Measurements from ENCODE around the gene HLA-DRA. TPM values are rescaled to one million over a fixed set of nuclear protein-coding genes. Genes with fewer than 3 reads are reported as not detected.
A peak's percentile ranks its signal among the peaks of the same experiment; 100 is the strongest.

HLA-DRA gene
- total RNA-seq: 43.7 TPM

DNA sequence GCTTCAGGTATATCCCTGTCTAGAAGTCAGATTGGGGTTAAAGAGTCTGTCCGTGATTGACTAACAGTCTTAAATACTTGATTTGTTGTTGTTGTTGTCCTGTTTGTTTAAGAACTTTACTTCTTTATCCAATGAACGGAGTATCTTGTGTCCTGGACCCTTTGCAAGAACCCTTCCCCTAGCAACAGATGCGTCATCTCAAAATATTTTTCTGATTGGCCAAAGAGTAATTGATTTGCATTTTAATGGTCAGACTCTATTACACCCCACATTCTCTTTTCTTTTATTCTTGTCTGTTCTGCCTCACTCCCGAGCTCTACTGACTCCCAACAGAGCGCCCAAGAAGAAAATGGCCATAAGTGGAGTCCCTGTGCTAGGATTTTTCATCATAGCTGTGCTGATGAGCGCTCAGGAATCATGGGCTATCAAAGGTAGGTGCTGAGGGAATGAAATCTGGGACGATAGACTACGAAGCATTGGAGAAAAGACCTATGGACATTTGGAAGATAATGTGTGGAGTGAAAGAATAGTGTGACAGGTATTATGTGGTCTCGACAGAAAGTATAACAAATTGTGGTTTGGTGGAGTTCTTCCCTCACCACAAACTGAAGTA lies at the start of gene HLA-DRA:
HLA-DRA (plus strand) TSS at position 286 of the 613 bp plus-strand sequence; CDS start at position 350, 64 bp downstream.
- peak; percentile 74 for DNase-seq

DNA sequence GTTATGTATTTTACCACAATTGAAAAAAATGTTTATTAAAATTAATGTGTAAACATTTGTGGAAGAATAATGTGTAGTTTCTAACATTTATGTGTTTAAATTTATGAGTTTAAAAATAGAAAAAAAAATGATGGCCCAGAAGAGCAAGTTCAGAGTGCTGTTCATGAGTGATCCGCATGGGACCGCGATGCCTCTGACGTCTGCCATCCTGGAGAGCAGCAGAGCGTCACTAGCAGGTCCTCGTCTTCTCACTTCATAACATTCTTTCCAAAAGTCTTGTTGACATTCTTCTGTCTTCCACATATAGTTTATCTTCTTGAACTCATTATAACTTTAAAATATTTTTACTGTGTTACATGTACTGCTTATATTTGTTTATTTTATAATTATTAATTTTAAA lies 48.2 kb upstream of the HLA-DRA start:
- DNase-seq: no peak

DNA sequence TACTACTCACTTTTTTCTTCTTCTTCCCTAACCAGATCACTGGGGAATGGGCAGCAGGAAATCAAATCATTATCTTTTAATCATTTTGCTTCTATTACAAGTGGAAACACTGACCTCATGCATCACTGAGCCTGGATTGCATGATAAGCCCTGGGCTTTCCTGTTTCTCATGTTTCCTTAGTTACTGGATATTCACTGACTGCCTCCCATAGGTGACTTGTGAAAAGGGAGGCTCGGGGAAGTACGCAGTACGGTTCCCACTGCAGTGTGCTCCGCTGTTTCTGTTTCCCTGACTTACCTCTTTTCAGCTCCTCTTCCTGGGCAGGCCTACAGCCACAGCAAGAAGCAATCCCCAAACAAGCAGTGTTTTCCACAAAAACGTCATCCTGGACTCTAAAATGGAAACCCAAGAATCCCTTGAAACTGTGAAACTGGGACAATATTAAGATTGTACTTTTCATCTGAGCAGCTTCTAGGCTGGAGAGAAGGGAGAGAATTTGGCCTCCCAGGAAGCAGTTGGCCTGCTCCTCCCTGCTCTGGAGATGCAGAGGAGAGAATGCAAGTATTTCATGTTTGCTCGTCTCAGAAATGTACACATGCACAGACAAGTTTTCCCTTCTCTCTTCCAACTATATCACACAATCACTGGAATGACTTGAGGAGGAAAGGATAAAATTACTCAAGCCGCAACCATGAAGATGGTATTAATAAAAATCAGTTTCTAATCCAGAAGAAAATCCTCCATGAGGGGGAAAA lies 45.8 kb upstream of the HLA-DRA start:
- peak; percentile 54 for DNase-seq

DNA sequence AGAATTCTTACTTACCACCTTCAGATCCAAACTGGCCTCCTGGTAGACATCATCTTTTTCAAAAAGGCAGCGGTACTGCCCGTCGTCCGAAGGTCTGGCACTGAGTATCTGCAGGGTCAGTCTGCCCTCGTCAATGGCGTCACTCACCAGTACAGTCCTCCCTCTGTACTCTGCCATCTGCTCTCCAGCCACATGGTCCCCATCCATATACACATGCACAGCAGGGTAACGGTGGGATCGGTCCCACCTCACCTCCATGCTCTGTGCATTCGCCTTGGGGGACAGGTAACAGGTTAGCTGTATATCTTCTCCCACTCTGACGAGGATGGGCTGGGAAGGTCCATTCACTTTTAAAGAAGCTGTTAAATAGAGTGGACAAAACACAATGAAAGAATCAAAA lies 43.7 kb upstream of the HLA-DRA start:
- DNase-seq: no peak

DNA sequence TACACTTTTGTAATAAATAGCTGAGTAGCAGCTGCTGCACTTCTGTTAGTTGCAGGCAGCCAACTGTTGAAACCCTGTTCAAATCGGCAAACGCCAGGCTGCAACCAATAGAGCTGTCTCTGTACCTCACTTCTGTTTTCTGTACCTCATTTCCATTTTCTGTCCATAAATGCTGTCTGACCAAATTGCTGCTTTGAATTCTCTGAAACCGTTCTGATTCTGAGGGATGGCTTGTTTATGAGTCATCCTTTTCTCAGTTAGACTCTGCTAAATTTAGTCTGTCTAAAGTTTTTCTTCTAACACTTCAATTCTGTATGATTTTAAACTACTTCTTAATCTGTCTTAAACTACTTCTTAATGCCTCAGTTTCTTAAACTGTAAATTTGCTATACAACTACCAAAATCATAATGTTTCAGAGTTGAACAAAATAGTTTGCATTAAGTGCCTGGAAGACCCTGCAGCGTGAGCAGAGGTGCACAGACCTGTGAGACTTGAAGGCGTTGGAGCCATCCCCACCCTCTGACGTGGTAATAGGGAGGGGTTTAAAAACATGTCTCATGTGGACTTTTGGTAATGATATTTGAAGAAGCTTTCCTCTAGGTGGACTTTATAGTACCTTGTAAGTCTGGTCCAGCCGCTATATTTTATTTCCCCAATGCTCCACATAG lies 42.3 kb upstream of the HLA-DRA start:
- DNase-seq: peak; percentile 13

DNA sequence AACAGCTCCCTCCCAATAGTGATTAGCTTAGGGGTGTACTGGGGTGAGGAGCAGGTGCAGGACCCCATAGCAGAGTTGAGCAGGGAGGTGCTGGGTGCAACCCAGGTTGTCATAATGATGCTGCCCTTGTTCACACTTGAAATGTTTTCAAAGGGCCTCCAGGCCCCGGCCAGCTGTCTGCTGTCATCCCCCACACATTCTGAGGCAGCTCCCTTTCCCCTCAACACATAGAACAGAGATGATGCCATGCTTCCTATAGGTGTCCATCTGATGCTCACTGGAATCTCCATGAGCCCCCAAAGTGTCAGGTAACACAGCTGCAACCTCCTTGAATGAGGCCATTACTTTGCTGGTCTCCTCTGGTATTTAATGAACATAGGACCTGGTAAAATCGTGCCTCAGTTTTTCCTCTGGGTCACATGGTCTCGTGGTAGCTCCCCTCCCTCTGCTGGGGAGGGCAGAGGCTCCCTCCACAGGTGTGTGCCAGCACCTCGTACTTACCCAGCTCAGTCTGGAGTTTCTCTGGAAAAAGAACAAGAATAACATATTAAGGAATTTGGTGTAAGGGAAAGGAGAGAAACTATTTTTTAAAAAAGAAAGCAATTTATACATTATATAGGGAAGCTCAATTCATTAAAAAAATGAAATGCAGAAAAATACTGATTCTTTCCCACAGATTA lies 38.3 kb upstream of the HLA-DRA start:
- DNase-seq: no peak

DNA sequence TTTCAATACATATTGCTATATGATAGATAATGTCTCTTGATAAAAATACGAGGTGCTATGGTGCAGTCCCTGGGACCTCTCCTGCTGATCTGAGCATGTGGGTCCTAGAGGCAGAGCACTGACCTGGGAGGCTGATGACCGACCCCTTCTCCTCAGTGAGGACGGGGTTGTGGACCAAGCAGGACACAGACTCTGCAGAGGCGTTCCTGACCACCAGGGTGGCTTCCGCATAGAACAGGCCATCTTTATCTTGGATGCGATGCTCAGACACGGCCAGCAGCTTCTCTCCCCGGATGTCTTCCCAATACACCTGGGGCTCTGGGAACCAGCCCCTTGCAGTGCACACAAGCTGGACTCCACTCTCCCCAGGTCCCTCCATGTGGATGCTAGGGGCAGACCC lies 36.9 kb upstream of the HLA-DRA start:
- no peak for DNase-seq

DNA sequence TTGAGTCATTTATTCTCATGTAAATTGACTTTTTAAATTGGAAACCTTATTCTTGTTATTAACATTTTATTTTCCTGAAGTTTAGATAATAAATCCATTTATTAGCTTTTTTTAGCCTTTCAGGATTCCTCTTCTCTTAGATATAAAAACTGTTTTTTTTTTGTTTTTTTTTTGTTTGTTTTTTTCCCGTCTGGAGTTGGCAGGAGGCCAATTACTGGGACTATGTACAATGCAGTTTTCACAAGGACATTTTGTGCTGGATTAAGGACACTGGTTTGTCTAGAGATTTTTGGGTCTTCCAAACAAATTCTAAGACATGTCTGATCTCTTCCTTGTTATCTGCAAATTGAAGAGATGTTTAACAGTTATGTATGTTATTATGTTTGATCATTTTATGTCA lies 34.0 kb upstream of the HLA-DRA start:
- no peak for DNase-seq

DNA sequence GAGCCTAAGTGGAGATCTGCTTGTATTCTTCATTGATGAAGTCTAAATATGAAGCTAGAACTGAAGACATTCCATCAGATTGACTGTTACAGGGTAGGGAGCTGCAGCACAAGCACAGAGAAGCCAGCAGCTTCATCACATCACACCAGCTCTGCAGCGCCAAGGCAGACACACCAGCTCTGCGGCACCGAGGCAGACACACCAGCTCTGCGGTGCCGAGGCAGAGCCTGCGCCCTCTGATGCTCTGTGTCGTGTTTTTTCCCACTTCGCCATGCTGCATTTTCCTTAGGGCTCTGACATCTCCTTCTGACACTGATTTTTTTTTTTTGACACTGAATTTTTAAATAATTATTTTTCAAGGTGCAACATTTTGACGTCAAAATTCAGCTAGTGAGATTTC lies 33.5 kb upstream of the HLA-DRA start:
- DNase-seq: no peak

DNA sequence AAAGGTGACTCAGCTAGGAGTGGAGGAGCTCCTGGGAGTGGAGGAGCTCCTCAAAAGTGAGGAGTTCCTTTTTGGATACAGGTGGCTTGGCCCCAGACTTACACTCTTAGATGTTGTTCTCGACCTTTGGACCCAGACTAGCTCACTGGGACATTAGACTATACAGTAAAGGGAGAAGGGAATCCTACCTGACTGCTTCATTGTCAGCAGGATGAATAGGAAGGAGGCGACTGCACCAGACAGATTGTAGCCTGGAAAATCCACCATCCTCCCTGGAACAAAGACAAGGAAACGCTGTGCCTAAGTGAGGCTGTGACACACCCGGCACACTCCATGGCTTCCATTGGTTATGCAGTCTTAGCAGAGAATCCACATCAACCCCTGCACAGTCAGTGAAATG lies 32.8 kb upstream of the HLA-DRA start, which contains the start of gene BTNL2:
BTNL2 (minus strand) TSS at position 325 of the 400 bp plus-strand sequence; CDS start at position 267, 58 bp downstream.
- DNase-seq: no peak

DNA sequence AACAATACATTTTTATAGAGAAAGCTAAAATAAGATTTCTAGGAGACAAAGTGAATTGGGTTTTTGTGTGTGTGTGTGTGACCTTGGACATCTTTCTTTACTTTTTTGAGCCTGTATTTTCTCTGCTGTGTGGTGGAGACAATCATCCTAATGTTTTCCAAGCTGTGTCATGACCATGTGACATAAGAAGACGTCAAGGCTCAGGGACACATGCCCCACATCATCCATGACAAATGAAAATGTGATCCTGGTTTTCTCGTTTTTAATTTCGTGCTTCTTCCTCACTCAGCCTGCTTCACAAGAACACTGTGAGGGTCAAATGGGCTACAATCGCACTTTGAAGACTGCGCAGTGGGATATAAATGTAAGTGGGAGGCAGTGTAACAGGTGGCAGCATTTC lies 28.8 kb upstream of the HLA-DRA start:
- DNase-seq: no peak

DNA sequence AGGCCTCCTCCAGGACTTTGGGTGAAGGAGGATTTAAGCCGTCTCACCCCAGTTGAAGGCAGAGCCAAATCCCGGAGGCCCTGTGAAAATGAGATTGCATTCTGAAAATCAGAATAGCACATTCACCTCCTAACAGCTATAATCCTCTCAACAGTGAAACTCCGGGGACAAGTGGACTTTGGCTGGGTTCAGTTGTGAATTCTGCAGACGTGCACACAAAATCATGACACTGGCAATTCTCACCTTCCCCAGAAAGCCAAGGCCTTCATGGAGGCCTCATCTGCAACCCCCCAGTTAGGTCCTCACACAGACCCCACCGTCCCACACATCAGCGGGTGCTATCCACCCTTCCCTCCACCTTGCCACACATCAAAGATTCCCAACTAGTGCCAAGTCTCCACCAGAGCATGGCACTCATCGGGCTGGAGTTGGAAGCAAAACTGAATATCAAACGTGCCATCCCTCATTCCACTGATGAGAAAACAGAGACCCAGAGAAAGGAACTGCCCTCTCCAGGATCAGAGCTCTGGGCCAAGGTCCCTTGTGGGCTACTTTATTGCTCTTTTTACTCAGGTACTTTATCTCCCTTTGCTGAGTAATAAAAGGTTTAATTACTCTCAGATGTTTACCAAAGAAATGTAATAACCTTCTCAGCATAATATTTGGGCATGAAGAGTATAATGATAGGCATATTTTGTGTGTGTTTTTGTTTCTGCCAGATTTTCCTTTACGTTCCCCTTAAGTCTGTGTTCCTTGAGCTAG lies 27.9 kb upstream of the HLA-DRA start:
- no peak for DNase-seq

DNA sequence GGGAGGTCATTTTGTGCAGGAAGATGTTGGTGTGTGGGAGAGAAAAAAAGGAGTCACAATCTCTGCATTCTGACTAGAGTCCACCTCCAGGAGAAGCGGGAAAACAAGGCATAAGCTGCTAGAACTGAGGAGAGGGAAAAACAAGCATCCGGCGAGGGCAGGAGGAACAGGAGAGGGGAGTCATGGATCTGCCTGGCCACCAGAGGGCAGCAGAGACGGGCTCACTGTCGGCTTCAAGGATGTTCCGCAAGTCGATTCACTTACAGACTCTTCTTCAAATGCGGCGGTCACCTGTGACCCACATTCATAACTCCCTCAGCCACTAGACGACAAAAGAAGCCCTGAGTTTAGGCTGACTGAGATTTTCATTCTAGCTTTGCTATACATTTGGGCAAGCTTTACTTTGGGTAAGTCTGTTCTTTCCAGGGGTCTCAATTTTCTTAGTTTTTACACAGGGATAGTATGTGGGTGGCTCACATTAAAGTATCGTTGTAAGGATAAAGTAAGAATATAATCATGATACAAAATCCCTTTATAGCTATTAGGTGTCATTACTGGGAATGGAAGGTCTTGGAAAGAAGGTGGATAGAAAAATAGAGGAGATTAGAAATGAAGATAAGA lies 26.1 kb upstream of the HLA-DRA start:
- DNase-seq: peak; percentile 88

DNA sequence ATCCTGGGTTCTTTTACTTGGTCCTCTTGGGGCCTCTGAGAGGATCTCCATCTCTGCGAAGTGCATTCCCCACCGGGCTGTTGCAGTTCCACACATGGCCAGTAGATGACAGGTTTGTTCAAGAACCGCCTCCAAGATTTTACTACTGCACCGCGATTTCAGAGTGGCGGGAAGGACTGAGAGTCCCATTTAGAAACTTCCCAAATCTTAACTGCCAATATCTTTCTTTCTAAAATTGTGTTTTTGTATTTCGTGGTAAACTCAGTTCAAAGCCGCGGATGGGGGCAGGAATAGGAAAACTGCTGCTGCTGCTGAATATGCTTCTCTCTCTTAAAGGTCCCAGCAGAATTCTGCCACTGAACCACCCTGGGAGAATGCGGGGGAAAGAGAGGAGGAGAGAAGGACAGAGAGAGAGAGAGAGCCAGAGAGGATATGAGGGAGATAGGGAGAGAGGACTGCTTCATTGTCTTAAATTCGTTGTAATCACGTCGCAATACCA lies 24.1 kb upstream of the HLA-DRA start:
- DNase-seq: peak; percentile 88

DNA sequence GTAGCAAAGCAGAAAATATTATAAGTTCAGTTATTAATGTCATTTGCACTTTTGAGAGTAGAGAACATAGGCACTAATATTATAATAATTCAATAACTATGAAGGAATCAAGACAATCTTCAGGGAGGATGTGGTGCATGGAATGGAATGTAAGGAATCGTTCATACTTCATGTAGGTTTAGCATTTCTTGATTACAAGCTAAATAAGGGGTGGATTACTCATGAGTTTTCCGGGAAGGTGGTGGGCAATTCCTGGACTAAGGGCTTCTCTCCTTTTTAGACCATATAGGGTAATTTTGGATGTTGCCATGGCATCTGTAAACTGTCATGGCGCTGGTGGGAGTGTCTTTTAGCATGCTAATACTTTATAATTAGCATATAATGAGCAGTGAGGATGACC lies 23.7 kb upstream of the HLA-DRA start:
- no peak for DNase-seq

DNA sequence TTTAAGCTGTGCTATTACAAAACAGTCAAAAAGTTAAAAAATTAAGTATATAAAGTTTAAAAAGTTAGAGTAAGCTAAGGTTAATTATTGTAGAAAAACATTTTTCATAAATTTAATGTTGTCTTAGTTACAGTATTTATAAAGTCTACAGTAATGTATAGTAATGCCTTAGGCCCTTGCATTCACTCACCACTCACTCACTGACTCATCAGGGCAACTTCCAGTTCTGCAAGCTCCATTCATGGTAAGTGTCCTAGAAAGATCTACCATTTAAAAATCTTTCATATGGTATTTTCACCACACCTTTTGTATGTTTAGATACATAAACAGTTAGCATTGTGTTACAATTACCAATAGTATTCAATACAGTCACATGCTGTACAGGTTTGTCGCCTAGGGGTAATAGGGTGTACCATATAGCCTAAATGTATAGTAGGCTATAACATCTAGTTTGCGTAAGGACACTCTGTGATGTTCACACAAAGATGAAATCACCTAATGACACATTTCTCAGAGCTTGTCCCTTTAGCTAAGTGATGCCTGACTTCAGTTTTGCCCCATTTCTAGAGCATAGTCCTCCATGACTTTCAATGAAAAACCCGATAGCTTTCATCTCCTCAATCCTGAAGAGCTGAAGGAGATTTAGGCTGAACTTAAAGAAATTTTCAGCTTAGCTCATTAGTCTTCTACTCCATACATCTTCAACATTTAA lies 14.9 kb upstream of the HLA-DRA start:
- DNase-seq: no peak

DNA sequence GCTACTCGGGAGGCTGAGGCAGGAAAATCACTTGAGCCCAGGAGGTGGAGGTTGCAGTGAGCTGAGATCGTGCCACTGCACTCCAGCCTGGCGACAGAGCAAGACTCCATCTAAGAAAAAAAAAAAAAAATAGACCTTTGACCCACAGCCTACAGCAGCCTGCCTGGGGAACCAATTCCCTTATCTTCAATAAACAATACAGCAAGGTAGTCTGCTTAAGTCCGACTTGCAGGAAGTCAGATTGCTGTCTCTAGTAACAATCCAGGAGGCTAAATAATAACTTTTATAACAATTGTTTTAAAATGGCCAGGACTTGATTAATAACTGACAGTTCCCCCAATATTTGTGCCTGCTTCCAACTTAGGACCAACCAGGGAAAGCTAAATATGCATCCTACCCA lies 13.3 kb upstream of the HLA-DRA start:
- no peak for DNase-seq

DNA sequence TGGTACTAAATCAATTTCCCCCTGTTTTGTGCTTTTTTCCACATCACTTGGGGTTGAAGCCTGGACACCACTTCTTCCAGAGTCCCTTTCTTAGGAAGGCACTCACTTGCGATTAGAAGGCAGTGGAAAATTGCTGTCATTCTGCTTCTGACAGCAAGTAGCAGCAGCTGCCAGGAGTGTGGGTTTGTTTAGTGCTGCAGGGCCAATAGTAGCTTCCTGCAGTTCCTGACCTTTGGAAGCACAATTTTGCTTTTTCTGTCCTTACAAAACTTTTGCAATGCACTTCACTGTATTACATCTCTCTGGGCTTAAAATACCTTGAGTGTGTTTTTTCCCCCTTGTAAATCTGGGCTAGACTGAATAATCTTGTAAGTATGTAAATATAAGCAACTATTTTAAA lies 12.5 kb upstream of the HLA-DRA start:
- DNase-seq: no peak

DNA sequence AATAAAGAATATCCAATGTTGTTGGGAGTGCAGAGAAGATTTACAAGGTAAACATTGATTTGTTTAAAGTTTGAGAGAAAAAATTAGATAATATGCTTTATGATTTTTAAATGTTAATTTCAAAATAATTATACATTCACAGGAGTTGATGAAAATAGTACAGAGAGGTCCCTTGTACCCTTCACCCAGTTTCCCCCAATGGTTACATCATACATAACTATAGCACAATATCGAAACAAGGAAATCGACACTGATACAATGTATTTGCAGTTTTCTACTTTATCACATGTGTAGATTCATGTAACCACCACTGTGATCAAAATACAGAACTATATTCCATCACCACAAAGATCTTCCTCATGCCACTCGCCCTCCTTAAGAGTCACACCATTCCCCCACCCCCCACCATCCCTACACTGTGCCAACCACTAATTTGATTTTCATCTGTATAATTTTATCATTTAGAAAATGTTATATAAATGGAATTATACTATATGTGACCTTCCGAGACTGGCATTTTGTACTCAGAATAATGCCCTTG lies 11.7 kb upstream of the HLA-DRA start:
- DNase-seq: no peak

DNA sequence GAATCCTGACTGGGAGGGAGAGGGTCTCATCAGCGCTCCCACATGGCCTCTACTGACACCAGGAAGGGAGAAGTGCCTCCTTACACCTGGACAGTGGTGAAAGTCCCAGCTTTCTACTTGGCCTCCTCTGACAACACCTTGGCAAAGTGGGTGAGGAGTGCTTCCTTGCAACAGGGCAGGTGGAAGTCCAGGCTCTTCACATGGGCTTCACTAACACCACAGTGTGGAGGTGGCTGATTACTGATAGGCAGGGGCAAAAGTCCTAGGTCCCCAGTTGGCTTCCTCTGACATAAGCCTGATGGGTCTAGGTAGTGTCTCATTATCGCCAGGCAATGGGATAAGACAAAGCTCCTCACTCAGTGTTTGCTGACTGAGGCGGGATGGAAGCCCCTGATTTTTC lies 9.5 kb upstream of the HLA-DRA start:
- no peak for DNase-seq

Data from tongue (tissue), 2 donors.